Activated T-helper 17 cell treated with anti-CD3 and anti-CD28 coated beads, Interleukin-2, amount 50 U/mL, for 72 hours (primary cell): ENCODE results near the gene PDS5B. TPM values are rescaled to one million over a fixed set of nuclear protein-coding genes. Genes with fewer than 3 reads are reported as not detected.

ENCODE experiments used
- ATAC-seq: fragments of 150-1000 bp; cut with Tn5 transposase; replicated peaks from 2 replicates; pipeline ENCODE4 v1.10.0; 2021; ENCODE audit warnings: mild to moderate bottlenecking, moderate library complexity
- H3K27ac Mint-ChIP-seq: one replicate; pipeline ENCODE4 v1.8.0; 2022; ENCODE audit warnings: mixed read lengths
- H3K27me3 Mint-ChIP-seq: one replicate; pipeline ENCODE4 v1.8.0; 2022; ENCODE audit warnings: mixed read lengths
- H3K36me3 Mint-ChIP-seq: one replicate; pipeline ENCODE4 v1.8.0; 2022; ENCODE audit warnings: low read depth, mild to moderate bottlenecking, mixed read lengths
- H3K4me1 Mint-ChIP-seq: one replicate; pipeline ENCODE4 v1.8.0; 2022; ENCODE audit warnings: mixed read lengths
- H3K4me3 Mint-ChIP-seq: one replicate; pipeline ENCODE4 v1.8.0; 2022; ENCODE audit warnings: mild to moderate bottlenecking, mixed read lengths
- H3K9me3 Mint-ChIP-seq: one replicate; pipeline ENCODE4 v1.8.0; 2022; ENCODE audit warnings: mixed read lengths
- total RNA-seq, 2 donors: library from RNA; stranded (reverse); gene quantifications; one replicate each; pipeline ENCODE4 v1.2.3, GENCODE V29; 2022

Gene PDS5B
- total RNA-seq, 2 donors from 2014 or later, result 55.6 to 62.2 TPM

GRCh38 chr13:32737111-32737571 is 150.9 kb downstream of the PDS5B start:
- peak; percentile 69 for ATAC-seq
- Mint-ChIP-seq H3K36me3 (peaks cover 29% of the 10 kb centered on the region), H3K27me3 (no peaks in the 10 kb centered on the region), H3K9me3 (no peaks in the 10 kb centered on the region), H3K4me3 (peak overlapping the region; percentile 79), H3K4me1 (peaks cover 29% of the 10 kb centered on the region), H3K27ac (peak overlapping the region; percentile 85)

GRCh38 chr13:32737679-32738078 is 151.4 kb downstream of the PDS5B start:
- H3K4me3 Mint-ChIP-seq, result peak overlapping the region; percentile 79
- no peak for ATAC-seq
- no peaks in the 10 kb centered on the region for H3K9me3 Mint-ChIP-seq
- H3K4me1 Mint-ChIP-seq, result peaks cover 29% of the 10 kb centered on the region
- H3K27ac Mint-ChIP-seq, result peak overlapping the region; percentile 85
- H3K36me3 Mint-ChIP-seq, result peaks cover 34% of the 10 kb centered on the region
- no peaks in the 10 kb centered on the region for H3K27me3 Mint-ChIP-seq

- H3K4me3 Mint-ChIP-seq, result no peak overlapping the region
- ATAC-seq, result no peak
- H3K36me3 Mint-ChIP-seq, result peaks cover 79% of the 10 kb centered on the region
- no peaks in the 10 kb centered on the region for H3K9me3 Mint-ChIP-seq
- H3K27me3 Mint-ChIP-seq, result no peaks in the 10 kb centered on the region
- H3K4me1 Mint-ChIP-seq, result no peaks in the 10 kb centered on the region
- no peak overlapping the region for H3K27ac Mint-ChIP-seq
Observed at GRCh38 chr13:32745509-32745908, 159.3 kb downstream of the PDS5B start.

GRCh38 chr13:32746474-32746873 is 160.2 kb downstream of the PDS5B start:
- H3K27me3 Mint-ChIP-seq, result no peaks in the 10 kb centered on the region
- no peaks in the 10 kb centered on the region for H3K4me1 Mint-ChIP-seq
- no peak overlapping the region for H3K4me3 Mint-ChIP-seq
- H3K36me3 Mint-ChIP-seq, result peaks cover 75% of the 10 kb centered on the region
- no peak for ATAC-seq
- H3K9me3 Mint-ChIP-seq, result no peaks in the 10 kb centered on the region
- H3K27ac Mint-ChIP-seq, result no peak overlapping the region

- ATAC-seq, result no peak
- Mint-ChIP-seq H3K36me3 (peaks cover 77% of the 10 kb centered on the region), H3K9me3 (no peaks in the 10 kb centered on the region), H3K27ac (no peak overlapping the region), H3K4me3 (no peak overlapping the region), H3K4me1 (no peaks in the 10 kb centered on the region), H3K27me3 (no peaks in the 10 kb centered on the region)
Observed at GRCh38 chr13:32748305-32748704, 162.1 kb downstream of the PDS5B start.

GRCh38 chr13:32751340-32751739 is 165.1 kb downstream of the PDS5B start:
- no peaks in the 10 kb centered on the region for H3K9me3 Mint-ChIP-seq
- H3K27me3 Mint-ChIP-seq, result no peaks in the 10 kb centered on the region
- H3K4me3 Mint-ChIP-seq, result no peak overlapping the region
- peaks cover 81% of the 10 kb centered on the region for H3K36me3 Mint-ChIP-seq
- H3K27ac Mint-ChIP-seq, result no peak overlapping the region
- no peak for ATAC-seq
- no peaks in the 10 kb centered on the region for H3K4me1 Mint-ChIP-seq

GRCh38 chr13:32752311-32752710 is 166.1 kb downstream of the PDS5B start:
- H3K4me3 Mint-ChIP-seq, result no peak overlapping the region
- H3K27me3 Mint-ChIP-seq, result no peaks in the 10 kb centered on the region
- H3K9me3 Mint-ChIP-seq, result no peaks in the 10 kb centered on the region
- peaks cover 2% of the 10 kb centered on the region for H3K4me1 Mint-ChIP-seq
- ATAC-seq, result no peak
- no peak overlapping the region for H3K27ac Mint-ChIP-seq
- H3K36me3 Mint-ChIP-seq, result peaks cover 77% of the 10 kb centered on the region

GRCh38 chr13:32752997-32753606 is 166.8 kb downstream of the PDS5B start:
- no peak for ATAC-seq
- no peak overlapping the region for H3K4me3 Mint-ChIP-seq

GRCh38 chr13:32754179-32754578 is 167.9 kb downstream of the PDS5B start:
- Mint-ChIP-seq H3K36me3 (peaks cover 80% of the 10 kb centered on the region), H3K4me1 (peaks cover 4% of the 10 kb centered on the region), H3K4me3 (no peak overlapping the region), H3K27me3 (no peaks in the 10 kb centered on the region), H3K9me3 (no peaks in the 10 kb centered on the region), H3K27ac (no peak overlapping the region)
- no peak for ATAC-seq

More at GRCh38 chr13:32752997-32753606, 166.8 kb downstream of the PDS5B start:
- no peak overlapping the region for H3K27ac Mint-ChIP-seq
- no peaks in the 10 kb centered on the region for H3K9me3 Mint-ChIP-seq
- H3K4me1 Mint-ChIP-seq, result peaks cover 4% of the 10 kb centered on the region
- no peaks in the 10 kb centered on the region for H3K27me3 Mint-ChIP-seq
- peaks cover 79% of the 10 kb centered on the region for H3K36me3 Mint-ChIP-seq

- Mint-ChIP-seq H3K36me3 (peaks cover 90% of the 10 kb centered on the region), H3K27ac (no peak overlapping the region), H3K27me3 (no peaks in the 10 kb centered on the region), H3K4me3 (no peak overlapping the region), H3K9me3 (no peaks in the 10 kb centered on the region), H3K4me1 (peaks cover 4% of the 10 kb centered on the region)
- ATAC-seq, result no peak
Observed at GRCh38 chr13:32759152-32759551, 172.9 kb downstream of the PDS5B start.

GRCh38 chr13:32761472-32761871 is 175.2 kb downstream of the PDS5B start:
- H3K27ac Mint-ChIP-seq, result no peak overlapping the region
- no peak for ATAC-seq
- H3K9me3 Mint-ChIP-seq, result no peaks in the 10 kb centered on the region
- H3K27me3 Mint-ChIP-seq, result no peaks in the 10 kb centered on the region
- H3K4me3 Mint-ChIP-seq, result no peak overlapping the region
- peaks cover 4% of the 10 kb centered on the region for H3K4me1 Mint-ChIP-seq
- H3K36me3 Mint-ChIP-seq, result peaks cover 91% of the 10 kb centered on the region

- no peak for ATAC-seq
- H3K4me1 Mint-ChIP-seq, result peaks cover 14% of the 10 kb centered on the region
- no peaks in the 10 kb centered on the region for H3K9me3 Mint-ChIP-seq
- H3K27me3 Mint-ChIP-seq, result no peaks in the 10 kb centered on the region
- peaks cover 58% of the 10 kb centered on the region for H3K36me3 Mint-ChIP-seq
- H3K27ac Mint-ChIP-seq, result no peak overlapping the region
- H3K4me3 Mint-ChIP-seq, result no peak overlapping the region
Observed at GRCh38 chr13:32779119-32779518, 192.9 kb downstream of the PDS5B start.

GRCh38 chr13:32781906-32782305 is 195.7 kb downstream of the PDS5B start:
- ATAC-seq, result no peak
- Mint-ChIP-seq H3K27ac (no peak overlapping the region), H3K27me3 (no peaks in the 10 kb centered on the region), H3K4me3 (no peak overlapping the region), H3K9me3 (no peaks in the 10 kb centered on the region), H3K36me3 (peaks cover 30% of the 10 kb centered on the region), H3K4me1 (peaks cover 14% of the 10 kb centered on the region)

- no peaks in the 10 kb centered on the region for H3K27me3 Mint-ChIP-seq
- peaks cover 25% of the 10 kb centered on the region for H3K36me3 Mint-ChIP-seq
- peak overlapping the region; percentile 35 for H3K4me3 Mint-ChIP-seq
- H3K27ac Mint-ChIP-seq, result peak overlapping the region; percentile 18
- H3K9me3 Mint-ChIP-seq, result no peaks in the 10 kb centered on the region
- ATAC-seq, result peak; percentile 100
- H3K4me1 Mint-ChIP-seq, result peaks cover 14% of the 10 kb centered on the region
Observed at GRCh38 chr13:32783067-32783466, 196.8 kb downstream of the PDS5B start.

- H3K4me1 Mint-ChIP-seq, result peaks cover 23% of the 10 kb centered on the region
- no peaks in the 10 kb centered on the region for H3K36me3 Mint-ChIP-seq
- no peaks in the 10 kb centered on the region for H3K27me3 Mint-ChIP-seq
- ATAC-seq, result no peak
- peaks cover 4% of the 10 kb centered on the region for H3K9me3 Mint-ChIP-seq
- H3K27ac Mint-ChIP-seq, result peak overlapping the region; percentile 15
- H3K4me3 Mint-ChIP-seq, result peak overlapping the region; percentile 21
Observed at GRCh38 chr13:32790731-32791130, 204.5 kb downstream of the PDS5B start.
